Activated T-helper 17 cell treated with anti-CD3 and anti-CD28 coated beads, Interleukin-2, amount 50 U/mL, for 72 hours (primary cell): ENCODE data around the gene HUNK. TPM values are rescaled to one million over a fixed set of nuclear protein-coding genes. Genes with fewer than 3 reads are reported as not detected.

Experiments used
- ATAC-seq: fragments of 150-1000 bp; cut with Tn5 transposase; replicated peaks from 2 replicates; pipeline ENCODE4 v1.10.0; 2021; ENCODE audit warnings: mild to moderate bottlenecking, moderate library complexity
- H3K27ac Mint-ChIP-seq: one replicate; pipeline ENCODE4 v1.8.0; 2022; ENCODE audit warnings: mixed read lengths
- H3K27me3 Mint-ChIP-seq: one replicate; pipeline ENCODE4 v1.8.0; 2022; ENCODE audit warnings: mixed read lengths
- H3K36me3 Mint-ChIP-seq: one replicate; pipeline ENCODE4 v1.8.0; 2022; ENCODE audit warnings: low read depth, mild to moderate bottlenecking, mixed read lengths
- H3K4me1 Mint-ChIP-seq: one replicate; pipeline ENCODE4 v1.8.0; 2022; ENCODE audit warnings: mixed read lengths
- H3K4me3 Mint-ChIP-seq: one replicate; pipeline ENCODE4 v1.8.0; 2022; ENCODE audit warnings: mild to moderate bottlenecking, mixed read lengths
- H3K9me3 Mint-ChIP-seq: one replicate; pipeline ENCODE4 v1.8.0; 2022; ENCODE audit warnings: mixed read lengths
- total RNA-seq, 2 donors: library from RNA; stranded (reverse); gene quantifications; one replicate each; pipeline ENCODE4 v1.2.3, GENCODE V29; 2022

The HUNK gene
- total RNA-seq, 2 donors from 2014 or later, result 0.61 to 0.85 TPM

GRCh38 chr21:31961027-31961426 is 88.2 kb downstream of the HUNK start:
- no peak overlapping the region for H3K4me3 Mint-ChIP-seq
- no peaks in the 10 kb centered on the region for H3K36me3 Mint-ChIP-seq
- no peaks in the 10 kb centered on the region for H3K9me3 Mint-ChIP-seq
- H3K27me3 Mint-ChIP-seq, result peaks cover 3% of the 10 kb centered on the region
- no peak for ATAC-seq
- no peak overlapping the region for H3K27ac Mint-ChIP-seq
- H3K4me1 Mint-ChIP-seq, result peaks cover 9% of the 10 kb centered on the region

DNA sequence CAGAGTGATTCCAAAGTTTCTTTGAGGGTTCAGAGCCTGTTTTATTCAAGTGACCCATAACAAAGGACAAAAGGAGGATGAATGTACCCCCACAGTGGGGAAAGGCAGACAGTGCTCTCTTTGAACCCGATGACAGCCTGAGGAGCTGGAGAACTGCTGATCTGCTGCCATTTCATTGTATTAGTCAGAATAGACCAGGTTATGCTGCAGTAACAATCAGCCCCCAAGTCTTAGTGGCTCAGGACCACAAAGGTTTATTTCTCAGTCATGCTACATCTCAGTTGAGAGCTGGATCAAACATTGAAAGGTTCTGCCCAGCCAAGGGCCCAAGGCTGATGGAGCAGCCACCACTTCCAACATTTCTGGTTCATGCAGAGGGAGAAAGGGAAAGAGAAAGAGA is 88.9 kb downstream of the HUNK start:
- Mint-ChIP-seq H3K4me3 (no peak overlapping the region), H3K36me3 (no peaks in the 10 kb centered on the region), H3K4me1 (peaks cover 4% of the 10 kb centered on the region), H3K27me3 (peaks cover 3% of the 10 kb centered on the region), H3K9me3 (no peaks in the 10 kb centered on the region), H3K27ac (no peak overlapping the region)
- ATAC-seq, result no peak

GRCh38 chr21:31964692-31965091 is 91.9 kb downstream of the HUNK start:
- H3K4me1 Mint-ChIP-seq, result no peaks in the 10 kb centered on the region

DNA sequence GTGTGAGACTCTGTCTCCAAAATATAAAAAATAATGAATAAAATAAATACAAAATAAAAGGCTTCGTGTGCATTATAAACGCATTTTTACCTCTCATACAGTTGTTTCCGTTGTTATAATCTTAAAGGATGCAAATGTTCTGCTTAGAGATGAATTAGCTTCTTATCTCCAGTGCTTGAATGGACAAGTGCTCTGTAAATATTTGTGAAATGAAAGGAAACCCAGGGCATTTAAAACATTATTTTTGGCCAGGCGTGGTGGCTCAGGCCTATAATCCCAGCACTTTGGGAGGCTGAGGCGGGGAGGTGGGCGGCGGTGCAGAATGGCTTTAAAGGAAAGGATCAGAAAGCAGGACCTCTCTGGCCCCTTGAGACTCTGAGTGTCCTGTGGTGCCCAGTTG is 94.5 kb downstream of the HUNK start:
- Mint-ChIP-seq H3K4me1 (no peaks in the 10 kb centered on the region), H3K36me3 (no peaks in the 10 kb centered on the region), H3K27me3 (peaks cover 3% of the 10 kb centered on the region), H3K9me3 (no peaks in the 10 kb centered on the region), H3K27ac (no peak overlapping the region), H3K4me3 (no peak overlapping the region)
- ATAC-seq, result no peak

More at GRCh38 chr21:31964692-31965091, 91.9 kb downstream of the HUNK start:
- Mint-ChIP-seq H3K27ac (no peak overlapping the region), H3K9me3 (no peaks in the 10 kb centered on the region), H3K27me3 (peaks cover 3% of the 10 kb centered on the region), H3K36me3 (no peaks in the 10 kb centered on the region), H3K4me3 (no peak overlapping the region)
- ATAC-seq, result no peak

DNA sequence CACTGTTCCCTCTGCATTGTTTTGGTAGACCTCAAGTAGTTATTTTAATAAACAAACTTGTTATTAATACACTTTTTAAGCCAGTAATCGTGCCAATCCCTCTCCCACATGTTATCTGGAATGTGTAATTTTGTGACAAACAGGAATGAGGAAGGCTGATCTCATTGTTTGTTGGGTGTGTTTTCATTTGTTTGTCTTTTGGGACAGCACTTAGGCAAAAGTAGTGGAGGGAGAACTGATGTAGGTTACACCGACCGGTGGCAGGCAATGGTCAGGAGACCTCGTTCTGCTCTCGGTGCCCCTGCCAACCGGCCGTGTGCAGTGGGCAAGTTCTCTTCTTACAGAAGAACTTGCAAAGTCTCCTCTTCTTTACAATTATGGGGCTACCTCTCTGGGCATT is 99.8 kb downstream of the HUNK start:
- Mint-ChIP-seq H3K36me3 (no peaks in the 10 kb centered on the region), H3K4me3 (no peak overlapping the region), H3K9me3 (peaks cover 13% of the 10 kb centered on the region), H3K27me3 (no peaks in the 10 kb centered on the region), H3K4me1 (peaks cover 18% of the 10 kb centered on the region), H3K27ac (no peak overlapping the region)
- no peak for ATAC-seq

DNA sequence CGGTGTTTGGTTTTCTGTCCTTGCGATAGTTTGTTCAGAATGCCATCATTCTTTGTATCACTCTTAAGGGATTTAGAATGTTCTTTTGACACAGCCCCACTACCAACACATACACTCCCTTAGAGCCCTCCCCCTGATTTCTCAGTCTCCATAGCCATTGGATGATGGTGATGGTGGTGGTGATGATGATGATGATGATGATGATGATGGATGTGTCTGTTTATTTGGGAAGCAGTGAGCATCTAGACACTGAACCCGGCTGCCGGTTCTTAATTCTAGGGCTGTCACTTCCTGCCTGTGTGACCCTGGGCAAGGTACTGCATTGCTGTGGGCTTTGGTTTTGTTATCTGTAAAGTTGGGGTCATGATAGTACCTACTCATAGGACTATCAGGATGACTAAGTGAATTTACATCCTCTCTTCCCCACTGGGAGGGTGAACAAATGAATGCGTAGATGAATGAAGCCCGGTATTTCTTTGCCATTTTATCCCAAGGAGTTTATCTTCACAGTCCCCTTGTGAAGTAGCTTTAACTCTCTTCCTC is 100.7 kb downstream of the HUNK start:
- peak; percentile 73 for ATAC-seq
- Mint-ChIP-seq H3K27me3 (no peaks in the 10 kb centered on the region), H3K4me1 (peaks cover 18% of the 10 kb centered on the region), H3K9me3 (peaks cover 13% of the 10 kb centered on the region), H3K27ac (peak overlapping the region; percentile 28), H3K4me3 (peak overlapping the region; percentile 64), H3K36me3 (no peaks in the 10 kb centered on the region)

GRCh38 chr21:31974454-31974985 is 101.7 kb downstream of the HUNK start:
- H3K4me3 Mint-ChIP-seq, result peak overlapping the region; percentile 64
- peaks cover 18% of the 10 kb centered on the region for H3K4me1 Mint-ChIP-seq
- no peaks in the 10 kb centered on the region for H3K36me3 Mint-ChIP-seq
- no peaks in the 10 kb centered on the region for H3K27me3 Mint-ChIP-seq
- ATAC-seq, result peak; percentile 81
- H3K27ac Mint-ChIP-seq, result peak overlapping the region; percentile 53
- peaks cover 13% of the 10 kb centered on the region for H3K9me3 Mint-ChIP-seq

DNA sequence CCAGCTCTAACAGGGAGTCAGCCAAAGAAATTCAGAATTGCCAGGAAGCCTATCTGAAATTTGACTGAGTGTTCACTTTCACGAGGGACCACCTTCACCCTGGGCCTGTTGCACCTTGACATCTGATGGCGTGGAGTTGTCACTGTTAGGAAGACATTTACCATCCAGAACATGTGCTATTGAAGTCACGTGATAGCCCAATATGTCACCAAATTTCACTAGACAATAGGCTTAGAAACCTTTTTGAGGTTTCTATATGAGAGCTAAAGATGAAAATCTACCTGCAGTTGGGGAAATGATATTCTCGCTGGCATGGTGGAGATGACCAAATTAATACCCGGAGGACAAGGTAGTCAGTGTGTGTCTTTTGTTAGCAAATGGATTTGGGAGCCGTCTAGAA is 102.7 kb downstream of the HUNK start:
- Mint-ChIP-seq H3K36me3 (no peaks in the 10 kb centered on the region), H3K27me3 (no peaks in the 10 kb centered on the region), H3K27ac (no peak overlapping the region), H3K4me3 (no peak overlapping the region), H3K9me3 (peaks cover 13% of the 10 kb centered on the region), H3K4me1 (peaks cover 18% of the 10 kb centered on the region)
- ATAC-seq, result no peak

DNA sequence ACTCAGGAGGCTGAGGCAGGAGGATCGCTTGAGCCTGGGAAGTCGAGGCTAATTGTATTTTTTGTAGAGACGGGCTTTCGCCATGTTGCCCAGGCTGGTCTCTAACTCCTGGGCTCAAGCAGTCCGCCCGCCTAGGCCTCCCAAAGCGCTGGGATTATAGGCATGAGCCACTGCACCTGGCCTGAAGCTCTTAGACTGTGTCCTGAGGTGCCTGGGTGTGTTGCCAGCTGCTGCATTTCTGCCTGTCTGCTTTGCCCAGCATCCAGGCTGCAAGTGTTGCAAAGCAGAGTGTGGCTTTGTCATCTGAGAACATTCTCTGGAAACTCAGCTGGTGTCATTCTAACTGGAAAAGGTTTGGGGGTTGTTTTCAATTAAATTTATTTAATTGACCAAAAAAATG is 105.0 kb downstream of the HUNK start:
- Mint-ChIP-seq H3K4me3 (no peak overlapping the region), H3K27me3 (peaks cover 3% of the 10 kb centered on the region), H3K9me3 (peaks cover 13% of the 10 kb centered on the region), H3K27ac (no peak overlapping the region), H3K36me3 (no peaks in the 10 kb centered on the region), H3K4me1 (peaks cover 18% of the 10 kb centered on the region)
- ATAC-seq, result no peak

- Mint-ChIP-seq H3K9me3 (peaks cover 5% of the 10 kb centered on the region), H3K27me3 (peaks cover 11% of the 10 kb centered on the region), H3K4me1 (no peaks in the 10 kb centered on the region), H3K36me3 (no peaks in the 10 kb centered on the region), H3K27ac (no peak overlapping the region), H3K4me3 (no peak overlapping the region)
- no peak for ATAC-seq
Observed at GRCh38 chr21:31983120-31983519, 110.3 kb downstream of the HUNK start.

DNA sequence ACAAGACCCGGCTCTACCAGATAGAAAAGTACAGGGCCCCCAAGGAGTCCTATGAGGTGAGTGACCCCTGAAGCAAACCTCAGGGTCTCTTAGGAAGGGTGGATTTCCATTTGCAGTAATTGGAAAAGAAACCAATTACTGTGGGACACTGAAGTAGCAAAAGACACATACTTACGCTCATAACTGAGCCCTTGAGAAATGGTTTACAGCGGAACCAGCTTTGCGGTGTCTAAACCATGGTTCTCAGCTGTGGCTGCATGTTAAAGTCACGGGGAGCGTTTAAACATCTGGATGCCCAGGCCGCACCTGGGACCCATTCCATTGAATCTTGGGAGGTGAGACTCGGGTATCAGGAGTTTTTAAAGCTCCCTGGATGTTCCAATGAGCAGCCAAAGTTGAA is 110.7 kb downstream of the HUNK start:
- H3K4me3 Mint-ChIP-seq, result no peak overlapping the region
- H3K27ac Mint-ChIP-seq, result no peak overlapping the region
- no peaks in the 10 kb centered on the region for H3K4me1 Mint-ChIP-seq
- no peak for ATAC-seq
- peaks cover 5% of the 10 kb centered on the region for H3K9me3 Mint-ChIP-seq
- peaks cover 11% of the 10 kb centered on the region for H3K27me3 Mint-ChIP-seq
- no peaks in the 10 kb centered on the region for H3K36me3 Mint-ChIP-seq

GRCh38 chr21:31985398-31985797 is 112.6 kb downstream of the HUNK start:
- Mint-ChIP-seq H3K9me3 (peaks cover 5% of the 10 kb centered on the region), H3K27ac (no peak overlapping the region), H3K36me3 (no peaks in the 10 kb centered on the region), H3K27me3 (peaks cover 11% of the 10 kb centered on the region), H3K4me3 (no peak overlapping the region), H3K4me1 (no peaks in the 10 kb centered on the region)
- ATAC-seq, result no peak

GRCh38 chr21:31986035-31986856 is 113.4 kb downstream of the HUNK start:
- Mint-ChIP-seq H3K27ac (no peak overlapping the region), H3K9me3 (peaks cover 5% of the 10 kb centered on the region), H3K4me1 (no peaks in the 10 kb centered on the region), H3K27me3 (peaks cover 10% of the 10 kb centered on the region), H3K4me3 (no peak overlapping the region), H3K36me3 (no peaks in the 10 kb centered on the region)
- ATAC-seq, result no peak

GRCh38 chr21:31987696-31988095 is 114.9 kb downstream of the HUNK start:
- H3K4me3 Mint-ChIP-seq, result no peak overlapping the region
- peaks cover 5% of the 10 kb centered on the region for H3K9me3 Mint-ChIP-seq
- ATAC-seq, result no peak
- no peak overlapping the region for H3K27ac Mint-ChIP-seq
- H3K27me3 Mint-ChIP-seq, result peaks cover 8% of the 10 kb centered on the region
- no peaks in the 10 kb centered on the region for H3K4me1 Mint-ChIP-seq
- no peaks in the 10 kb centered on the region for H3K36me3 Mint-ChIP-seq
